HG03159 (cell line): ENCODE measurements around the gene CHRNA9.
"Not testable (repeated sequence)": the region's sequence is repeated elsewhere in the genome, so short reads cannot be mapped to it uniquely, and the experiment has no call there.

Source experiments
- ATAC-seq: cut with Tn5 transposase; IDR thresholded peaks from one replicate; pipeline ENCODE4 v1.9.1; 2021; ENCODE audit warnings: mild to moderate bottlenecking, moderate library complexity; ENCODE audit not compliant: unreplicated experiment

The CHRNA9 gene

GRCh38 chr4:40334591-40335524, at the start of gene CHRNA9:
Gene CHRNA9 (plus strand): TSS chr4:40335333. CDS start chr4:40335468, 135 bp downstream.
- no peak for ATAC-seq

- ATAC-seq = no peak
These were observed 49.4 kb upstream of the CHRNA9 start for GRCh38 chr4:40285692-40286091.

GRCh38 chr4:40288566-40288965, 46.6 kb upstream of the CHRNA9 start:
- no peak for ATAC-seq

GRCh38 chr4:40289366-40290188, 45.6 kb upstream of the CHRNA9 start:
- ATAC-seq = no peak

GRCh38 chr4:40290611-40291186, 44.4 kb upstream of the CHRNA9 start:
- not testable (repeated sequence) for ATAC-seq

- no peak for ATAC-seq
These were observed 42.8 kb upstream of the CHRNA9 start for GRCh38 chr4:40292313-40292759.

GRCh38 chr4:40294339-40294738, 40.8 kb upstream of the CHRNA9 start:
- no peak for ATAC-seq

- not testable (repeated sequence) for ATAC-seq
These were observed 40.1 kb upstream of the CHRNA9 start for GRCh38 chr4:40295030-40295429.

- no peak for ATAC-seq
These were observed 39.6 kb upstream of the CHRNA9 start for GRCh38 chr4:40295572-40295971.

- ATAC-seq = no peak
These were observed 36.0 kb upstream of the CHRNA9 start for GRCh38 chr4:40299126-40299525.

GRCh38 chr4:40299811-40300292, 35.3 kb upstream of the CHRNA9 start:
- no peak for ATAC-seq

GRCh38 chr4:40300371-40301162, 34.6 kb upstream of the CHRNA9 start:
- ATAC-seq = no peak

GRCh38 chr4:40301603-40302002, 33.5 kb upstream of the CHRNA9 start:
- ATAC-seq = peak; percentile 78

- no peak for ATAC-seq
These were observed 31.4 kb upstream of the CHRNA9 start for GRCh38 chr4:40303751-40304150.

GRCh38 chr4:40305328-40306170, 29.6 kb upstream of the CHRNA9 start:
- peak; percentile 34 for ATAC-seq

GRCh38 chr4:40306226-40306625, 28.9 kb upstream of the CHRNA9 start:
- ATAC-seq = no peak

- no peak for ATAC-seq
These were observed 28.2 kb upstream of the CHRNA9 start for GRCh38 chr4:40306976-40307375.

- ATAC-seq = peak; percentile 30
These were observed 27.3 kb upstream of the CHRNA9 start for GRCh38 chr4:40307627-40308497.
